HG03442 (cell line): ENCODE data around the gene ZNF622.
"Not testable (repeated sequence)": the region's sequence is repeated elsewhere in the genome, so short reads cannot be mapped to it uniquely, and the experiment has no call there.

Source experiments
- ATAC-seq: cut with Tn5 transposase; IDR thresholded peaks from one replicate; pipeline ENCODE4 v1.9.1; 2021; ENCODE audit warnings: mild to moderate bottlenecking, moderate library complexity; ENCODE audit not compliant: unreplicated experiment

ZNF622 gene

DNA sequence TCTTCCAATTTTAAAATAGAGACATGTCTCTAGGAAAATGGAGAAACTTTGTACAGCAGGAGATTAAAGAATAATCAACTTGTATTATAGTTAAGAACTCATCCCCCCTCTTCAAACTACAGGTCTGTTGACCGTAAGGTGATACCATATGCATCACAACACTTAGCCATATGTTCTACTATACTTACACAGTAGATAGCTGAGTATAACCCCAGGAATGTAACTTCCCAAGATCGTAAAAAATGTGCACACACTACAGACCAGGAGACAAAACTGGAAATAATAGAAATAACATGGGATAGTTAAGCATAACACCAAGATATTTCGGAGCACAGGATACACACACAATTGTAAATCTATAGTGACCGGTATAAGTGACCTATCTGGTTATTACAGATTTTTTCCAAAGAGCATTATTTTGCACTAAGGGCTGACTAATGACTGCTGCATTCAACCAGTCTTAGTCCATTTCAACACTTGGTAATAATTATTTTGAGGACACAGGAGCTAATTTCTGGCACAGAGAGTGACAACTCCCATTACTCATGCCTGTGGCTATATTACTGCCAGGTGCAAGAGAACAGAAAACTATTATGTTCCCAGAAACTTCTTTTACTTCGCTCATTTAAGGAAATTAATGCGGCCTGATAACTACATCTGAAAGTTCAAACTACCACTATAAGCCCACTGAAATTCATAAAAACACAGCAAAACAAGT lies 15.4 kb upstream of the ZNF622 start:
- ATAC-seq, result no peak

DNA sequence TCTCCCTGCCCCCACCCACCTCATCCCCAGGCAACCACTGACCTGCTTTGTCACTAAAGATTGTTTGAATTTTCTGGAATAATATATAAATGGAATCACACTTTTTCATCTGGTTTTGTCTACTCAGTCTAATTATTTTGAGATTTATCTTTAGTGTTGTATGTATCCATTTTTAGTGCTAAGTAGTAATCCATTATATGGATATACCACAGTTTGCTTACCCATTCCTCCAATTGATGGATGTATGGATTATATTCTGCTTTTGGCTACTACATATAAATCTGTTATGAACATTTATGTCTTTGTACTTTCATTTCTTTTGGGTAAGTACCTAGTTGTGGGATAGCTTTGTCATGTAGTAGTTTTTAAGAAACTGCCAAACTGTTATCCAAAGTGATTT lies 14.5 kb upstream of the ZNF622 start:
- ATAC-seq, result no peak

DNA sequence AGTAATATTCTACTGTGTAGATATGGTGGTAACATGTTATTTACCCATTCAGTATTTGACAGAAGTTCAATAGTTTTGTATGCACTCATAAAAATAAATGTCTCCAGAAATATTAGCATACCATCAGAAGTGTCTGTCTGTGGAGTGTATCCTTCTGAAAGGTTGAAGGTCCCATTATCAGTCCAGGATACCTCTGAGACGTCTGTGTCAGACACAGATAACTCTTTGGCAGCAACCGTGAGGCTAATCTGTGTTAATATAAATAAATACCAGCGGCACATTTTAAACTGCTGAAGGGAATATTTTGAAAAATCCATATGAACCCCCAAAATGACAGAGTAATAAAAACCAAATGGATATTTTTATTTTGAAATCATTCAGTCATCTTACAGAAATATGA lies 11.9 kb upstream of the ZNF622 start:
- ATAC-seq, result no peak

DNA sequence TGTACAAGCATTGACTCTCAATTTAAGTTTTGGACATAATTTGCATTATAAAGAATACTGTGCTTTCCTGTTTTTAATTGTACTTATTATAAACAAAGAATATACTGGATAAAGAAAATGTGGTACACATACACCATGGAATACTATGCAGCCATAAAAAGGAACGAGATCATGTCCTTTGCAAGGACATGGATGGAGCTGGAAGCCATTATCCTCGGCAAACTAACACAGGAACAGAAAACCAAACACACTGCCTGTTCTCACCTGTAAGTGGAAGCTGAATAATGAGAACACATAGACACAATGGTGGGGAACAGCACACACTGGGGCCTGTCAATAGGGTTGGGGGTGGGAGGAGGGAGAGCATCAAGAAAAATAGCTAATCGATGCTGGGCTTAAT lies 10.8 kb upstream of the ZNF622 start:
- not testable (repeated sequence) for ATAC-seq

DNA sequence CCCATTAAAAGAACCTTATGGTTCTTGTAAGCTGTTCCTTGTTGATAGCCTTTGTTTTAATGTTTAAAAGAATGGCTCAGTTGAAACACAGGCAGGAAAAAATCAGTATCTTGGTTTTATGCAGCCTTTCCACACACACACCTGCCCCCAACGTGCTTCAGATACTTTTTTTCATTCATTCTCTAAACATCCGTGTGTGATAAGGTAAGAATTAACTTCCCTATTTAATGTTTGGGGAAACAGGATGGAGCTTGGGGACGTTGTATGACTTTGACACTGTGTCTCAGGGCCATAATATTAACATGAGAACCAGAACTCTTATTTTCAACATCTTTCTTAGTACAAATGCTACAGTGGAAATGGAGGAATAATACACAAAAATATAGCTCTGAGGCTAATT lies 5.8 kb upstream of the ZNF622 start:
- no peak for ATAC-seq

DNA sequence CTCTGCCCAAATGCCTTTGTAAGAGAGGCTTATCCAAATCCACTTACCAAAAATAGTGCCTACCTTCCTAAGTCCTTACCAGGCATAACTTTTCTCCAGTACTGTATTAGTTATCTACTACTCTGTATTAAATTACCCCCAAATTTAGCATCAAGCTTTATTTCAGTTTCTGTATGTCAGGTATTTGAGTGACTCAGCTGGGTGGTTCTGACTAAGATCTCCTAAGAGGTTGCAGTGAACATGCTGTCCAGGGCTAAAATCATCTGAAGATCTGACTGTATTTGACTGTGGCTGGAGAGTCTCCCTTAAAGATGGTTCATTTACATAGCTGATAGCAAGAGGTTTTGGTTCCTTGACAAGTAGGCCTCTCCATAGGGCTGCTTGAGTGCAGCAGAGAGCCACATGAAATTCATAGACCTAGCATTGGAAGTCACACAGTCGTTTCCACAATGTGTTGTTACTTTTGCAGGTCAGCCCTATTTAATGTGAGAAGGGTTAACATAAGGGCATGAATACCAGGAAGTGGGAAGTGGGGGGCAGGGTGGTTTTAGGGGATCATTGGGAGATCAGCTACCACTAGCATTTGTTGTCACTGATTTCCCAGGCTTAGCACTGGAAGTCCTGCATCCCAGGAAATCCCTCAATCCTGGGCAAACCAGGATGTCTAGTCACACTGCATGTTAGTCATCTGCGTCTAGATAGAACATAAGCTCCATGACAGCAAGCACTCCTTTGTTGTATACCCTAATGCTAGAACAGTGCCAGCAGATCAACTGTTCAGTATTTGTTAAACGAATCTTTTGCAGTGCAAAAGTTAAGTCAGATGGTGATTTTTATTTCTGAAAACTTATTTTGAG lies 2.0 kb upstream of the ZNF622 start:
- peak; percentile 80 for ATAC-seq

DNA sequence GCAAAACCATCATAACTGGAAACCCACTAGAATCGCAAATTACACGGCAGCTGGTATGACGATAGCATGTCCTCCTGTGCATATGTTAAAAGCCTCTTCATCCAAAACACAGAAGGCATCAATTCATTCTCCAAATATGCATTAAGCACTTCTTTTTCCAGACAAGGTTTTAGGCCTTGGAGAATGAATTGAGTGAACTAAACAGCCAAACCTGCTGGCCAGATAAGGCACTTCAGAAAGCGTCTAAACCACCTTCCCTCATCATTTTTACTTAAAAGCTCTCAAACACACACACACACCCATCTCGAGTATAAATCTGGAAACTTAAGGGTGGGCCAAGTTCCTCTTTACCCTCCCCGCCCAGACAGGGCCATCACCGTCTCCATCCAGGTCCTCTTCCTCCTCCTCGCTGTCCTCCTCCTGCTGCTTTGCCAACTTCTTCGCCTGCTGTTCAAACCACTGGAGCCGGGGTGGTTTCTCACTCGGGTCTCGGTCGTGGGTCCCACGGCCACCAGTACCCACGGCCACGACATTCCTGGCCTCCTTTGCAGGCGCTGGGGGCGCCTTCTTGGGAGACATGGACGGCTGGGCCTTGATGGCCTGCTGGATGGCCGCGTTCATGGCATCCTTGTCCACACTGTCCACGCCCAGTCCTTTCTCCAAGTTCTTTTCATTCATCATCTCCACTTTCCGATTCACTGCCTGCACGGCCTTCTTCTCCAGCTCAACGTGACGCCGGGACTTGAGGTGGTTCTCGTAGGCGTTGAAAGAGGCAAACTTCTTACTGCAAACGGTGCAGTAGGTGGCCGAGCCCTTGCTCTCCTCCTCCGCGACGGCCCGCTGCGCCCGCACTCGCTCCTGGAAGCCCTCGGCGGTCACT lies 696 bp downstream of the ZNF622 start:
- ATAC-seq, result no peak

DNA sequence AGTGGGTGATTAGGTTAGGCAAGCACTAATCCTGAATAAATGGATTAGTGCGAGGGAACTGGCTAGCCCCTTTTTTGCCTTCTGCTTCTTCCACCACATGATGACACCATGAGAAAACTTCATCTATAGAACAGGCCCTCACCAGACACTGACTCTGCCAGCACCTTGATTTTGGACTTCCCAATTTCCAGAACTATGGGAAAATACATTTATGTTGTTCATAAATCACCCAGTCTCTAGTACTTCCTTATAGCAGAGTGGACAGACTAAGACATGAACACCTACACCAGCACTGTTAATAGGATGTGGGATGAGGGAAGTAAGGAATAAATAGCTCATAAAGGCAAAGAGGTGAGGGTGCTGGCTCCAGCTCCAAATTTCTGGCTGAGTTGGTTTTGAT lies 1.4 kb downstream of the ZNF622 start:
- ATAC-seq, result no peak

DNA sequence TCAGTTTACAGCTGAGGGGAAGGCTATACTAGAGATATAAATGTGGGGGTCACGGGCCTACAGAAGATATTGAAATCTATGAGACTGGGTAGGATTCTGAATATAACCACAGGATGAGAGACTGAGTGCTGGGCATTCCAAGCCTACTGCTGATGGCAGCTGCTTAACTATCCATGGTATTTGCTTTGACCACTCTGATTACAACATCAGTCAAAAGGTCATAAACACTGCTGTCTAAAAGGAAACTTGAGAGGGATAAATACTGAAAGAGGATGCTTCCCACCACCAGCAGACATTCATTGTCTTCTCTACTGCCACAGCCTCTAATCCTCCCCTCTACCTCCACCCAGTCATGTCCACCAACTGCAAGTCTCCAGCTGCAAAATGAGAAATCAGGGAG lies 3.8 kb downstream of the ZNF622 start:
- no peak for ATAC-seq

DNA sequence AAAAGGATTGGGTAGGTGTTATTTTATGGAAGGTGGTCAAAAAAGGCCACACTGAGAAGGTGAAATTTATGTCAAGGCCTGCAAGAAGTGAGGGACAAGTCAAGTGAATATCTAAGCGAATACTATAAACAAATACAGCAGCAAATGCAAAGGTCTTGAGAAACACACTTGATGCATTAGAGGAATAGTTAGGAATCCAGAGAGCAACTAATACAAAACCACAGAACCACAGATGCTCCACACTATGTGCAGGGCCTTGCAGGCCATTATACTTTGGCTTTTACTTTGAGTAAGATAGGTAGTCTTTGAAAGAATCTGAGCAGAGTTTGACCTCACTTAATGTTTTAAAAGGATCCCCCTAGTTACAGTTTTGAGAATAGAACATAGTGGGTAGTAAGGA lies 4.6 kb downstream of the ZNF622 start:
- ATAC-seq, result no peak

DNA sequence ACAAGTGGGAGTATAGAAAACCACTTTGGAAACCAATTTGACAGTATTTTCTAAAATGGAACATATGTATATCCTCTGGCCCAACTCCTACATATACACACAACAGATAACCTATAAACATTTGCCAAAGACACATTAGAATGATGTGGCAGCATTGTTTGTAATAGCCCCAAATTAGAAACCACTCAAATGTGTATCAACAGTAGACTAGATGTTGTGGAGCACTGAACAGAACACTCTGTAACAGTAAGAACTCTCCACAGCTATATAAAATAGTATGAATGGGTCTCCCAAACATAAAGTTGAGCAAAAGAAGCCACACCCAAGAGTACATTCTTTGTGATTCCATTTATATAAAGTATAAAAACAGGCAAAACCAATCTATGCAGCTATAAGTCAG lies 6.1 kb downstream of the ZNF622 start:
- ATAC-seq, result no peak

DNA sequence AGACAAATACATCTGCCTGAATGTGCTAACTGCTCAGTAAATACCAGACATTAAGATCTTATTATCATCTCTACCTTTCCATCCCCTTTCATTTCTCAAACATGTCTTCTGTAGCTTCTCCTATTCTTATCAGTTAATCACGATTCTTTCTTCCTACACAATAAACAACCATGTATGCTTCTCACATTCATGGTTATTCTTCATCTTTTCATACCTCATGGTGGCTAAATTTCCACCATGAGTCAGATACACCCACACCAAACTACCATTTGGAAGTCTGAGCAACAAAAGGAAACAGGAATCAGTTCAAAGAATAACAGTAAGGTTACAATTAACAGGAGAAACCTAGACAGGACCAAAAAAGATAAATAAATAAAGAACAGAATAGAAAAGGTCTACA lies 7.7 kb downstream of the ZNF622 start:
- no peak for ATAC-seq

DNA sequence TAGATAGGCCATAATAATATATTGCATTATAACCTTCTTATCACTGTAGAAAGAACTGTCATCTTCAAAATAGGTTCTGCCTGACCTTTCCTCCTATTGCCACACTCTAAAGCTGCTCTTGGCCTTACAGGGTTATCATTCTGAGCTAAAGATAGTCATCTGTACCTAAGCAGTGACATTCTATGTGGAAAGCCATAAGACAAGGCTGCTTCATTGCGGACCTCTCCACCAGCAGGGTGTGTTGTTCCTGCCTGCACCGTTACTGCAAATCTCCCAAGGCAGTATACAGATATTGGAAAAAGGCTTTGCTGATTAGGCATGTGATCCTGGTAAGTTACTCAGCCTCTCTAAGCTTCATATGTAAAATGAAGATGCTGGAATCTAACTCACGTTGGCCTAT lies 8.1 kb downstream of the ZNF622 start:
- ATAC-seq, result no peak

DNA sequence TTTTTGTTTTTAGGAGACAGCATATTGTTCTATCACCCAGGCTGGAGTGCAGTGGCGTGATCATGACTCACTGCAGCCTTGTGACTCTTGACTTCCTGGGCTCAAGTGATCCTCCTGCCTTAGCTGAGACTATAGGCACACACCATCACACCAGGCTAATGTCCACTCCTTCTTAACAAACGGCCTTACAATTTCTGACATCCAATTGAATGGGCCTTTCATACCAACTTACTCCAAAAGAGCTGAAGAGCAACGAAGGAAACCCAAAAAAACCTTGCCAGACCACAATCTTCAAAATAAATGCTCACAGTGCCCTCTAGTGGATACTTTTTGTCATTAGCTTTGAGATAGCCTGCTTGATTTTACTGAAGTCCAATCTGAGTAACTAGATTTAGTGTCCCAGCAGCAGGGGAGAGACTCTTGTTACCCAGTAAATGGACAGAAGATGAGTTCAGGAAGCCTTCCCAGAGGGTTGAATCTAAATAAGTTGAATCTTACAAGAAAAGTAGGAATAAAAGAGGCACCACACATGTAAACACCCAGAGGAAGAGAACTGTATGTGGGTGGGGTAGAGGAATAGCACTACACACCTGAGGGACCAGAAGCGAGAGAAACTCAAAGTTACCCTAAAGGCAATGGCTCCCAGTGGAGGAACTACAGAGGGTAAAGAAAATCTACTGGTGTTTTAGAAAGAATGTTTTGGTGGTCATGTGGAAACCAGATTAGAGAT lies 9.3 kb downstream of the ZNF622 start:
- ATAC-seq, result peak; percentile 66

DNA sequence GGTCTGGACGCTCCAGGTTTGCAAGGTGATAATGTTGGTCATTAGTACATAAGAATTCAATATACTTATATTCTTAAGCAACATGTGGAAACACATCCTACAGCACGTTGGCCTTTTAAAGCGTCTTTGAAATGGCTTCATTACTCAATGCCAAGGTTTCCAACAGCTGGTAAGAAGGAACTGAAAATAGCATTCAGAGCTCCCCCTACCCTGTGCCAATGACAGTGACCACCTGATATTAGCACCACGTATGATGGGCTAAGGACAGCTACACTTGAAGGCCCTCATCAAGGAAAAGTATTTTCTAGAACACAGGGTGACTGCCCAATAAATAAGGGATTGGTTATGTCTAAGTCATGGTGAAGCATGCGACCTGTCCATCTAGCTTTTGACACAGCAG lies 9.9 kb downstream of the ZNF622 start:
- ATAC-seq, result no peak

DNA sequence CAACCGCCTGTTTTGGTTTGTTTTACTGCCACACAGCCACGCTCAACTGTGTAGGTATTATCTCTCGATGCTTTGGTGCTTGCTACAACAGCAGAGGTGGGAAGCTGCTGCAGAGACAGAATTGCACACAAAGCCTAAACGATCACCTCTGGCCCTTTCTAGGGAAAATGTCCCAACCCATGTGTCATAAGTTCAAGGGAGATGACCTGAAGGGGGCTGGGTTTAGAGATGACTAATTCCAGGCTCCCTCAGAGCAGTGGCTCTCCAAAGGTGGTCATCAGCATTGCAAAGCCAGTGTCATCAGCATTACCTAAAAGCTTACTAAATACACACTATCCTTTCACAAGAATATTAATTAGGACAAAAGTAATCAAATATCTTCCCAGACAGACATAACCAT lies 10.9 kb downstream of the ZNF622 start:
- no peak for ATAC-seq

DNA sequence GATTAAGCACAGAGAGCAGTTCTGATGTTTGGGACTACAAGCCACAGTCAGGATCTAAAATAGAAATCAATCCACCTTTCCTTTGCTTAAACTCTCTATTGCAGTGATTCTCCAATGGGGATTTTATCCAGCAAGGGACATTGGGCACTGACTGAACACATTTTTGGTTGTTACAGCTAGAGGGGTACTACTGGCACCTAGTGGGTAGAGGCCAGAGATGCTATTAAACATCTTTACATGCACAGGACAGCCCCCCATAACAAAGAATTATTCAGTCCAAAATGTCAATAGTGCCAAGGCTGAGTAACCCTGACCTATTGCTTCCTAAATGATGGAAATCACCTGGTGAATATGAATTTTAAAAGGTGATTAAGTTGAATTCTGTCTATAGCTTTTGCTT lies 12.0 kb downstream of the ZNF622 start:
- no peak for ATAC-seq

DNA sequence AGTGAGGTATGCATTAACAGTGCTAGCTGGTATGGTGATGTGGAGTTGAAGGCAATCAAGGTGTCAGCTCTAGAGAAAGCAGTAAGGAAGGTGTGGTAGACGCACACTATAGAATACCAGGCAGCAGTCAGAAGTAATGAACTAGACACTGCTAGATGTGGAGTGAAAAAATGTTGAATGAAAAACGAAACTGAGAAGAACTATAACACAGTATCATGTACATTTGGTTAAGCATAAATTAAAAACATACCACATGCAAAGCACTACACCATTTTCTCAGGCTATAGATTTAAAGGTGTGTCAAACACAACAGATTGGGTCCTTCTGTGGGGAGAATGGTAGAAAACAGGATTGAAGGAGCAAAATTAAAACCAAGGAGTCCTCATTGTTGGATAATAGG lies 15.4 kb downstream of the ZNF622 start:
- no peak for ATAC-seq

DNA sequence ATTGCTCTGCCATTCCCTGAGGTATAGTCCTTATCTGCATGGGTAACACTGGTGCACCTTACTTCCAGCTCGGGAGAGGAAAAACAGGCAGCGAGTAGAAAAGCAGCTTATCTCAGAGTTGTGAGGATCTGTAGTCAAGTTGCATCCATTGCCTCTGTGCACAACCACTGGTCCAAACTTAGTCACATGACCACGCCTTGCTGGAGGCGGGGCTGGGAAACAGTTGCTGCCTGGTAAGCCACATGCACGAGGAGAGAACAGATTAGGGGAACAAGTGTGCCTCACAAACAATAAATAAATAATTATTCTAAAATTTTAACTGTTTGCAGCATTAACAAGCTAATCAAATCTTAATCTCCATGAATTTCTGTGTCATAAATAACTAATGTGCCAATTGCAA lies 18.6 kb downstream of the ZNF622 start:
- ATAC-seq, result no peak

DNA sequence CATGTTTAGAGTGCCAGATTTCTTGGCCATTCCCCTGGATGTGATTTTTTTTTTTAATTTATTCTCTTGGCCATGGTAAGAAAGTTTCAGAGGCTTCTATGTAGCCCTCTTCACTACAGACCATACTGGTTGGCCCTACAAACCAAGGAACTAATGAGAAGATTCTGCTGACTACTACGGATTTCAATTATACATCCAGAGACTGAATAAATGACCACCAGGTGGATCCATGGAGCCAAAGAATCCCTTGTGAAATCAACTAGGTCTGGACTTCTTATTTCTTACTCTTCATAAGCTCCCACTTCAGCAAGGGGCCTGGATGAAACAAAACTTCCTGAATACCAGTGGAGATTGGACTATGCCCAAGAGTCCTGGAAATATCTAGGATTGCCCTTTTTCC lies 27.6 kb downstream of the ZNF622 start:
- ATAC-seq, result no peak
